K562 (cell line): Measurements from ENCODE around the gene GFOD1. TPM values are rescaled to one million over a fixed set of nuclear protein-coding genes. Genes with fewer than 3 reads are reported as not detected.
A peak's percentile ranks its signal among the peaks of the same experiment; 100 is the strongest.

Experiments
- BHLHE40 ChIP-seq: IDR thresholded peaks from 2 replicates; pipeline ENCODE4 v1.6.1; 2011; ENCODE audit warnings: low read length, improper control_type of control experiment
- CBX3 ChIP-seq, 2 experiments: IDR thresholded peaks; 1 replicate in 1 of 2; 2 replicates in 1 of 2; pipeline ENCODE4 v1.6.1; 2012; ENCODE audit warnings: inconsistent platforms in 2 of 2, low read length in 2 of 2, borderline replicate concordance in 1 of 2, control low read depth in 1 of 2
- CCAR2 ChIP-seq: fragments of 200-400 bp; formaldehyde crosslinking; IDR thresholded peaks from 2 replicates; pipeline ENCODE4 v1.6.1; 2017; ENCODE audit warnings: mild to moderate bottlenecking, low read depth, low read length
- E2F1 ChIP-seq: sonication (generic); formaldehyde crosslinking; IDR thresholded peaks from 2 replicates; pipeline ENCODE4 v1.8.1; 2023; ENCODE audit warnings: mild to moderate bottlenecking, missing genetic modification reagents, moderate library complexity
- FOXM1 ChIP-seq, 2 experiments: fragments of 450-650 bp in 1 of 2; sonication (generic) in 1 of 2; formaldehyde crosslinking in 1 of 2; IDR thresholded peaks; 2 replicates each; pipeline versions ENCODE4 v1.6.1 to v1.9.0; 2017 to 2022; ENCODE audit warnings: low read depth in 2 of 2, mild to moderate bottlenecking in 2 of 2, missing genetic modification reagents in 1 of 2, moderate library complexity in 1 of 2
- MITF ChIP-seq: IDR thresholded peaks from 2 replicates; pipeline ENCODE4 v1.6.1; 2014; ENCODE audit warnings: antibody characterized with exemption
- MYC ChIP-seq, 2 experiments: fragments of 250-450 bp in 1 of 2; sonication (Bioruptor Pico) in 1 of 2; IDR thresholded peaks; 2 replicates each; pipeline versions ENCODE4 v1.5.1 to v1.6.1; 2012 to 2021; ENCODE audit warnings: low read depth in 2 of 2, borderline replicate concordance in 1 of 2, improper control_type of control experiment in 1 of 2, low read length in 1 of 2, mild to moderate bottlenecking in 1 of 2, moderate library complexity in 1 of 2
- PHF20 ChIP-seq: fragments of 450-650 bp; IDR thresholded peaks from 2 replicates; pipeline ENCODE4 v1.6.1; 2018; ENCODE audit not compliant: partially characterized antibody
- SMAD1 ChIP-seq: fragments of 150-350 bp; IDR thresholded peaks from 2 replicates; pipeline ENCODE4 v1.6.1; 2014; ENCODE audit warnings: low read length, low read depth; ENCODE audit not compliant: partially characterized antibody
- SMARCE1 ChIP-seq: fragments of 450-650 bp; IDR thresholded peaks from 2 replicates; pipeline ENCODE4 v1.7.1; 2016; ENCODE audit warnings: mild to moderate bottlenecking
- SRF ChIP-seq, 2 experiments: fragments of 250-450, 450-650 bp in 1 of 2; sonication (Bioruptor Pico) in 1 of 2; sonication (generic) in 1 of 2; formaldehyde crosslinking; IDR thresholded peaks; 2 replicates each; pipeline versions ENCODE4 v1.5.0 to v1.5.1; 2020 to 2022; ENCODE audit warnings: mild to moderate bottlenecking in 1 of 2, missing genetic modification reagents in 1 of 2
- ZBTB17 ChIP-seq: fragments of 450-650 bp; formaldehyde crosslinking; IDR thresholded peaks from 2 replicates; pipeline ENCODE4 v1.4.0; 2020; ENCODE audit warnings: mild to moderate bottlenecking
- ZNF175 ChIP-seq: fragments of 200-800 bp; sonication (Bioruptor generic); IDR thresholded peaks from 2 replicates; pipeline ENCODE4 v1.6.1; 2016; ENCODE audit warnings: low read depth, mild to moderate bottlenecking, missing genetic modification characterization, missing compliant biosample characterization
- polyA plus RNA-seq, 8 experiments: library from polyadenylated mRNA; depleted of rRNA in 4 of 8; stranded (reverse) in 5 of 8; unstranded in 3 of 8; fragments of >200 nt; fragmentation: Nextera tagmentation in 2 of 8; fragmentation: Illumina TruSeq in 1 of 8; extraction: Ambion mirVana in 2 of 8; extraction: Trizol in 1 of 8; gene quantifications; 2 replicates each; pipeline versions ENCODE4 v1.2.1 to v1.2.3, GENCODE V29; 2011 to 2014; ENCODE audit warnings: inconsistent platforms in 1 of 8, missing spikeins in 1 of 8
- total RNA-seq, 7 experiments: library from RNA; depleted of rRNA in 6 of 7; stranded (reverse); fragments of >200 nt in 6 of 7; fragmentation: Illumina TruSeq in 2 of 7; extraction: Trizol in 2 of 7; gene quantifications; 2 replicates each; pipeline versions ENCODE4 v1.2.1 to v1.2.3, GENCODE V29; 2011 to 2021; ENCODE audit warnings: low replicate concordance in 1 of 7
- TF ChIP-seq, protein P1 (sequence below): sonication (generic); formaldehyde crosslinking; IDR thresholded peaks from 2 replicates; pipeline ENCODE4 v1.4.0; 2020; ENCODE audit warnings: mild to moderate bottlenecking, missing genetic modification reagents
- TF ChIP-seq, protein P2 (sequence below): fragments of 250-450 bp; sonication (Bioruptor Pico); IDR thresholded peaks from 2 replicates; pipeline ENCODE4 v1.9.0; 2021; ENCODE audit warnings: mild to moderate bottlenecking, inconsistent platforms

GFOD1 gene
- total and polyA plus RNA-seq, 9 of the 15 experiments (the other 6 are each of a cell fraction or from before 2014, with no cell fraction given) = 3.8 to 12.0 (median 8.2) TPM

DNA sequence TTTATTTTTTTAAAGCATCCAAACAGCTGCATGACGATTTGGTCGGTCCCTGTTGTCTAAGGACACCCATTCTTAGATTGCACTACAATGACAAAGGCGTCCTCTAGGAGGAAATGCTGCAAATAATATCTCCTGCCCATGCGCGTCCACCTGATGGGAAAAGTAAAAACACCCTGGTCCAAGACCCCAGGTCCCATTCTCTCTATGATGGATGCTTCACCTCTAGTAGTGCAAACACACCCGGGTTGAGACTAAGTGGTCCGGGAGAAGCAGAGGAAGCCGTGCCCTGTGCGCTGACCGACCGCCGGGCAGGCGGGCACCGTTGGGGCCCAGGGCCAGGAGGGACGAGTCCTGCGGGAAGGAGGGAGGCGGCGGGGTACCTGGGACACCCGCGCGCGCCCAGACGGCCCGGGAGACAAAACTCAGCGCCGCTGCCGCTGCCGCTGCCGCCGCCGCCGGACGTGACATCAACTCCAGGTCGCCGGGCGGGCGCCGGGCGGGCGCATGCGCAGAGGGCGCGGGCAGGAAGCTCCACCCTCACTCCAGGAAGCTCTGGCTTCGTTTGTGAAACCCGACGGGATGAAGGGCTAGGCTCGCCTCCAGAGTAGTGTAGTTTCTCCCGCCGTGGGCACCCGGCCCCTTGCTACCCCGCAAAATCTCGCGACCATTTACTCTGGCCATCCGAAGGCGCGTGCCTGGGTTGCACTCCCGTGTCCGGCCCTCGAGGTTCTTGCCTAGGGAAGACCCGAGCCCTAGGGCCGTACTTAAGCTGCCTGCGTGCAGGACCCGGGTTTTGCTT lies 159.1 kb downstream of the GFOD1 start, which contains the start of gene TBC1D7 (continued):
- TF ChIP-seq SRF (CRISPR knock-in tag; IDR thresholded peaks at IDR 0.05) (peak in 1 of 2 experiments; percentile 45; a peak in 1 of 4 replicates), PHF20 (peak; percentile 70), SMAD1 (peak; percentile 46), SMARCE1 (peak; percentile 13; the same call in 1 of the 2 replicates), FOXM1 (IDR thresholded peaks at IDR 0.05; ENCODE audit: low read depth) (no peak), FOXM1 (CRISPR knock-in tag; IDR thresholded peaks at IDR 0.05; ENCODE audit: low read depth) (peak; percentile 75; the same call in 1 of the 2 replicates), MYC (IDR thresholded peaks at IDR 0.05; ENCODE audit: low read depth, low read length) (peak; percentile 30), MYC (CRISPR knock-in tag; IDR thresholded peaks at IDR 0.05; ENCODE audit: borderline replicate concordance, low read depth) (no peak), CCAR2 (no peak), BHLHE40 (peak; percentile 36; the same call in 1 of the 2 replicates), CBX3 (IDR thresholded peaks at IDR 0.05; ENCODE audit: borderline replicate concordance in 1 of 2, low read length in 2 of 2) (peak in 1 of 2 experiments; percentile 78; a peak in 2 of 3 replicates), ZNF175 (CRISPR knock-in tag) (peak; percentile 13; the same call in 1 of the 2 replicates), ZBTB17 (peak; percentile 70; the same call in 1 of the 2 replicates), E2F1 (0 out of 2 replicates have a peak, but pooled peaks have one; percentile 71), MITF (no peak)
- TF ChIP-seq, protein P1, sequence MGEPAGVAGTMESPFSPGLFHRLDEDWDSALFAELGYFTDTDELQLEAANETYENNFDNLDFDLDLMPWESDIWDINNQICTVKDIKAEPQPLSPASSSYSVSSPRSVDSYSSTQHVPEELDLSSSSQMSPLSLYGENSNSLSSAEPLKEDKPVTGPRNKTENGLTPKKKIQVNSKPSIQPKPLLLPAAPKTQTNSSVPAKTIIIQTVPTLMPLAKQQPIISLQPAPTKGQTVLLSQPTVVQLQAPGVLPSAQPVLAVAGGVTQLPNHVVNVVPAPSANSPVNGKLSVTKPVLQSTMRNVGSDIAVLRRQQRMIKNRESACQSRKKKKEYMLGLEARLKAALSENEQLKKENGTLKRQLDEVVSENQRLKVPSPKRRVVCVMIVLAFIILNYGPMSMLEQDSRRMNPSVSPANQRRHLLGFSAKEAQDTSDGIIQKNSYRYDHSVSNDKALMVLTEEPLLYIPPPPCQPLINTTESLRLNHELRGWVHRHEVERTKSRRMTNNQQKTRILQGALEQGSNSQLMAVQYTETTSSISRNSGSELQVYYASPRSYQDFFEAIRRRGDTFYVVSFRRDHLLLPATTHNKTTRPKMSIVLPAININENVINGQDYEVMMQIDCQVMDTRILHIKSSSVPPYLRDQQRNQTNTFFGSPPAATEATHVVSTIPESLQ (CRISPR knock-in tag) = 0 out of 2 replicates have a peak, but pooled peaks have one; percentile 56
- TF ChIP-seq, protein P2, sequence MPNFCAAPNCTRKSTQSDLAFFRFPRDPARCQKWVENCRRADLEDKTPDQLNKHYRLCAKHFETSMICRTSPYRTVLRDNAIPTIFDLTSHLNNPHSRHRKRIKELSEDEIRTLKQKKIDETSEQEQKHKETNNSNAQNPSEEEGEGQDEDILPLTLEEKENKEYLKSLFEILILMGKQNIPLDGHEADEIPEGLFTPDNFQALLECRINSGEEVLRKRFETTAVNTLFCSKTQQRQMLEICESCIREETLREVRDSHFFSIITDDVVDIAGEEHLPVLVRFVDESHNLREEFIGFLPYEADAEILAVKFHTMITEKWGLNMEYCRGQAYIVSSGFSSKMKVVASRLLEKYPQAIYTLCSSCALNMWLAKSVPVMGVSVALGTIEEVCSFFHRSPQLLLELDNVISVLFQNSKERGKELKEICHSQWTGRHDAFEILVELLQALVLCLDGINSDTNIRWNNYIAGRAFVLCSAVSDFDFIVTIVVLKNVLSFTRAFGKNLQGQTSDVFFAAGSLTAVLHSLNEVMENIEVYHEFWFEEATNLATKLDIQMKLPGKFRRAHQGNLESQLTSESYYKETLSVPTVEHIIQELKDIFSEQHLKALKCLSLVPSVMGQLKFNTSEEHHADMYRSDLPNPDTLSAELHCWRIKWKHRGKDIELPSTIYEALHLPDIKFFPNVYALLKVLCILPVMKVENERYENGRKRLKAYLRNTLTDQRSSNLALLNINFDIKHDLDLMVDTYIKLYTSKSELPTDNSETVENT = peak; percentile 88
